ENCODE measurements around the gene NACC2. TPM values are rescaled to one million over a fixed set of nuclear protein-coding genes. Genes with fewer than 3 reads are reported as not detected.

The NACC2 gene
- total RNA-seq, 6 experiments from 2014 or later: 38.2 to 46.7 (median 40.2) TPM

DNA sequence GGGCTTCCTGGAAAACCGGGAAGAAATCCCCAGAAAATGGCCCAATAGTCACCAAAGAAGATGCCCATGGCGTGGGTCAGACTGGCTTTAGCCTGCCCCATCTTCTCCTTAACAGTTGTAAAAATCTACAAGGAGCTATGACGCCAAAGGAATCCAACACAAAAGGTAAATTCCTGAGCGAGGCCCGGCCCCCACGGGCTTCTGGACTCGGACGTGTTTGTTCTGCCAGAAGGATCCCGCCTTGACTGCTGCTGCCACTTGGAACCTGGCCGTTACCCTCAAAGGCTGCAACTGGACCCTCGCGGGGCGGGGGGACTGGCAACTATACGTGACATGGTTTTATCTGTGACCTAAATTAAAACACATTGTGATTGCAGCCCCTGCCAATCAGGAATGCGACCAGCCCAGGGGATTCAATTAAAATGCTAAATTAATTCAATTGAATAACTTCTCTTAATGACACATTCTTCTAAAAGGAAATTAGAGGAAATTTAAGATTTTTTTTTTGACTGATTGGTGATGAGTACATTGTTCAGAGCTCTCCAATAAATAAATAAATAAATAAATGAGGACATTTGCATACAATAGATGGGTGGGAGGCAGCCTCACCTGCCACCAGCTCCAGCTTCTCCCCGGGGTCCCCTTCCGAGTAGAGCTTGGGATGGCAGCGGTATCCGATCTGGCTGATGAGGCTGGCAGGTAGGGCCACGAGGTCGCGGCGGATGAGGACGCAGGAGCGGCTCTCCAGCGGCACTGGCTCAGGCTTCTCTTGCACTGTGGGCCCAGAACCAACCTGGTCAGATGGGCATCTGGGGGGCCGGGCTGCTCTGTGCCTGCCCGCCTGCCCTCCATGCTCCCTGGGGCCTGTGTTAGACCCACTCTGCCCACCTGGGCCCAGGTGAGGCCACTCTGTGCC lies 79.2 kb downstream of the NACC2 start:
- no peaks in the 10 kb centered on the region for H3K9me3 Mint-ChIP-seq
- DNase-seq: no peak

DNA sequence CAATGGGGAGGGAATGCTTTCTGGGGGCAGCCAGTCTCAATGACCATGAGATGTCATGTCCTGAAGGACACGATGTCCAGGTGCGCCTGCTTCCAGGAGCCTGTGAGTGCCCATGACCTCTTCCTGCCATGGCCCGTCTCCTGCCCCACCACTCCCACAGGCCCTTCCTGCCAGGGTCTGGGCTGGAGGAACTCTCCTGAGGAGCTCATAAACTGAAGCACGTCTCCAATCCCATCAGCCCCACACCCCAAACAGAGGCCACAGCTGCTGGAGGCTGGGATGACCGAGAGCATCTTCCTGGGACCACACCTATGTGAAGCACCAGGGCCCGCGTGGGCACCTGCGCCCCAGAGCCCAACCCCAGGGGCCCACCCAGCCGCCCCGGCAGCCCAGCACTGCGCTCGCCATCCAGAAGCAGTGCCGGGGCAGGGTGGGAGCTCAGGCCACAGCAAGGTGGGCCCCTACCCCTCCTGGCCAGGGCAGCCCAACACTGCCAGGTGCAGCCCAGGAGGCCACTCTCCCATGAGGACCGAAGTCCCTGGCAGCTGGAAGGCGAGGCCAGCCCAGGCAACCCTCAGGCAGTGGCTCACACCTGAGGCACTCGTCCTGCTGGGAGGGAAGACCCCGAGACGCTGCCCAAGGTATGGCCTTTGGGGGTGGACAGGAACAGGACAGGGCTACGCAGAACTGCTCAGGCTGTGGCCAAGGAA lies 80.0 kb downstream of the NACC2 start:
- no peak for DNase-seq
- TF ChIP-seq, protein P1, sequence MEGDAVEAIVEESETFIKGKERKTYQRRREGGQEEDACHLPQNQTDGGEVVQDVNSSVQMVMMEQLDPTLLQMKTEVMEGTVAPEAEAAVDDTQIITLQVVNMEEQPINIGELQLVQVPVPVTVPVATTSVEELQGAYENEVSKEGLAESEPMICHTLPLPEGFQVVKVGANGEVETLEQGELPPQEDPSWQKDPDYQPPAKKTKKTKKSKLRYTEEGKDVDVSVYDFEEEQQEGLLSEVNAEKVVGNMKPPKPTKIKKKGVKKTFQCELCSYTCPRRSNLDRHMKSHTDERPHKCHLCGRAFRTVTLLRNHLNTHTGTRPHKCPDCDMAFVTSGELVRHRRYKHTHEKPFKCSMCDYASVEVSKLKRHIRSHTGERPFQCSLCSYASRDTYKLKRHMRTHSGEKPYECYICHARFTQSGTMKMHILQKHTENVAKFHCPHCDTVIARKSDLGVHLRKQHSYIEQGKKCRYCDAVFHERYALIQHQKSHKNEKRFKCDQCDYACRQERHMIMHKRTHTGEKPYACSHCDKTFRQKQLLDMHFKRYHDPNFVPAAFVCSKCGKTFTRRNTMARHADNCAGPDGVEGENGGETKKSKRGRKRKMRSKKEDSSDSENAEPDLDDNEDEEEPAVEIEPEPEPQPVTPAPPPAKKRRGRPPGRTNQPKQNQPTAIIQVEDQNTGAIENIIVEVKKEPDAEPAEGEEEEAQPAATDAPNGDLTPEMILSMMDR (IDR thresholded peaks at IDR 0.05): no peak
- H3K9me3 Mint-ChIP-seq: no peaks in the 10 kb centered on the region
- no peaks in the 10 kb centered on the region; the same call in 1 of the 2 replicates for H3K27me3 Mint-ChIP-seq (ENCODE audit: insufficient read depth)
- no peak overlapping the region for H3K4me3 Mint-ChIP-seq
- H3K4me1 Mint-ChIP-seq (ENCODE audit: low read depth): no peaks in the 10 kb centered on the region
- no peak overlapping the region for H3K27ac Mint-ChIP-seq
- no peaks in the 10 kb centered on the region for H3K36me3 Mint-ChIP-seq (ENCODE audit: low read depth)

More for the DNA sequence above, 79.2 kb downstream of the NACC2 start:
- no peaks in the 10 kb centered on the region; the same call in 1 of the 2 replicates for H3K27me3 Mint-ChIP-seq (ENCODE audit: insufficient read depth)
- H3K4me1 Mint-ChIP-seq (ENCODE audit: low read depth): no peaks in the 10 kb centered on the region
- no peaks in the 10 kb centered on the region for H3K36me3 Mint-ChIP-seq (ENCODE audit: low read depth)
- TF ChIP-seq, protein P1 (IDR thresholded peaks at IDR 0.05): no peak
- no peak overlapping the region for H3K4me3 Mint-ChIP-seq
- H3K27ac Mint-ChIP-seq: no peak overlapping the region

DNA sequence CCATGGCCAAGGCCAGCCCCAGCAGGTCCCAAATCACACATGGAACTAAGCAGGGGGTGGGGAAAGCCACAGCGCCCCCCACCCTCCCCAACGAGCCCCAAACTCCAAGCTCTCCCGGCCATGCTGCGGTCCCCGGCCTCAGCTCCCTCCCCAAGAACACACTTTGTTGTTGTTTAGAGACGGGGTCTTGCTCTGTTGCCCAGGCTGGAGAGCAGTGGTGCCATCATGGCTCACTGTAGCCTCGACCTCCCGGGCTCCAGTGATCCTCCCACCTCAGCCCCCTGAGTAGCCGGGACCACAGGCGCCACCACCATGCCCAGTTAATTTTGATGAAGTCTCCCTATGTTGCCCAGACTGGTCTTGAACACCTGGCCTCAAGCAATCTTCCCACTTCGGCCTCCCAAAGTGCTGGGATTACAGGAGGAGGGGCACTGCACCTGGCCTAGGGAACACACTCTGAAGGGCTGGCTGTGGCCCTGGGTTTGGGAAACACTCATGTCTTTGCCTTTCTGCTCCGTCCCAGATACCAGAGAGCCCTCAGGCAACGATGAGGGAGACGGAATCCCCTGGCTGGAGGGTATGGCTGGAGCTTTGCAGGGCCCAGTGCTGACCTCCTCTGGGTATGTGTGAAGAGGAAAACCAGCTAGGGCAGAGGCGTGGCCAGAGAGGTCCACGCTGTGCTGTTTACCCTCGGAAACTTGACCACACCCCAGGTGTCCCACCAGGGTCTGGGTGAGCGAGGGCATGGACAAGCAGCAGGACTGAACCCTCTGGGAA lies 80.8 kb downstream of the NACC2 start:
- Mint-ChIP-seq H3K27me3 (ENCODE audit: insufficient read depth) (peaks cover 2% of the 10 kb centered on the region), H3K9me3 (no peaks in the 10 kb centered on the region), H3K36me3 (ENCODE audit: low read depth) (no peaks in the 10 kb centered on the region), H3K4me1 (ENCODE audit: low read depth) (no peaks in the 10 kb centered on the region), H3K4me3 (no peak overlapping the region), H3K27ac (no peak overlapping the region)
- no peak for DNase-seq
- TF ChIP-seq, protein P1 (IDR thresholded peaks at IDR 0.05): no peak

DNA sequence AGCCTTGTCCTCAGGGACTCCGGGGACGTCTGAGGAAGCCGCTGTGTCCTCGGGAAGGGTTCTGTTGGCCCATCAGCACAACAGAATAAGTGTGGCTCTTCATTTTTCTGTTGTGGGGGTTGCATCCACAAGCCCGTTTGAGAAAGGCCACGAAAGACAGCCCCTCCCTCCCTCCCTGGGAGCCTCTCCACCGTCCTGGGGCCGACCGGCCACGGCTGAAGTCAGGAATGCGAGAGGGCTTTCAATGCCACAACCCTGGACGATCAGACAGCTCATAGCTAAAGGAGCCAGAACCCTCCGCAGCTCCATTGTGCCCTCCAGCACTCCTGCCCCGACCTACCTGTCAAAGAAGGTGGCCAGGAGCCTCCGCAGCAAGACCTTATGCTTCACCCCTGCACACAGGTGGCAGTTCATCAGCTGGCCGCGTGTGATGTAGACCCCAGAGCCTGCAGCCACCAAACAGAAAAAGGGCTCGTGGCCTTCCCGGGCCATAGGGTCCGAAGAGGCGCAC lies 81.5 kb downstream of the NACC2 start:
- Mint-ChIP-seq H3K27me3 (ENCODE audit: insufficient read depth) (peaks cover 2% of the 10 kb centered on the region), H3K27ac (no peak overlapping the region), H3K4me1 (ENCODE audit: low read depth) (peaks cover 4% of the 10 kb centered on the region), H3K4me3 (no peak overlapping the region), H3K36me3 (ENCODE audit: low read depth) (no peaks in the 10 kb centered on the region), H3K9me3 (no peaks in the 10 kb centered on the region)
- TF ChIP-seq, protein P1 (IDR thresholded peaks at IDR 0.05): no peak
- DNase-seq: no peak

DNA sequence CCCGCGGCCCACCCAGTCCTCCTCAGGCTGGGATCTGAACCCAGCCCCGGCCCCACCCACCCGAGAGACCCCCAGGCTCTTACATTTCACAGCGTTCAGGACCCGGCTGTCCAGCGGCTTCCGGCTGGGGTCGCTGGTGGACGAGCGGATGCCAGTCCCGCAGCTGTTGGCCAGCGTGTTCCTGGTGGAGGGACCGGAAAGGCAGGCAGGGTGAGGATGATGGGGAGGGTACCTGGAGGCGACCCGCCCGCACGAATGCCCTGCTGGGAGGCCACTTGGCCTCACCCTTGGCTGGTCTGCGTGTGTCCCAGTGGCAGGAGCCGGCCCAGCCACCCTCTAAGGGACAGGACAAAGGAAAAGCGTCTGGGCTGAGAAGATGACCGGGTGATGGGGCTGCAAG lies 82.0 kb downstream of the NACC2 start:
- H3K36me3 Mint-ChIP-seq (ENCODE audit: low read depth): no peaks in the 10 kb centered on the region
- H3K4me3 Mint-ChIP-seq: no peak overlapping the region
- DNase-seq: no peak
- no peak overlapping the region for H3K27ac Mint-ChIP-seq
- H3K4me1 Mint-ChIP-seq (ENCODE audit: low read depth): peaks cover 9% of the 10 kb centered on the region
- H3K9me3 Mint-ChIP-seq: no peaks in the 10 kb centered on the region
- TF ChIP-seq, protein P1 (IDR thresholded peaks at IDR 0.05): no peak
- H3K27me3 Mint-ChIP-seq (ENCODE audit: insufficient read depth): peaks cover 2% of the 10 kb centered on the region

All from HFFc6 (cell line).